Fibroblast of villous mesenchyme (primary cell): ENCODE measurements around the gene NPR2. TPM values are rescaled to one million over a fixed set of nuclear protein-coding genes. Genes with fewer than 3 reads are reported as not detected.

ENCODE experiments used
- DNase-seq: peaks from one replicate; pipeline ENCODE4 v3.0.0-alpha.2; 2010; ENCODE audit warnings: low read depth
- H3K4me3 ChIP-seq: 2 replicates; pipeline ENCODE4 v1.5.1; 2011; ENCODE audit warnings: low read depth, mild to moderate bottlenecking, low read length
- CTCF ChIP-seq: IDR thresholded peaks from 2 replicates; pipeline ENCODE4 v1.5.1; 2012; ENCODE audit warnings: low read depth, mild to moderate bottlenecking, low read length; ENCODE audit not compliant: insufficient read depth
- total RNA-seq: library from RNA; depleted of rRNA; stranded (reverse); fragments of >200 nt; gene quantifications from 2 replicates; pipeline ENCODE4 v1.2.3, GENCODE V29; 2012

The NPR2 gene
- total RNA-seq, 1 donor, result 19.9 TPM

DNA sequence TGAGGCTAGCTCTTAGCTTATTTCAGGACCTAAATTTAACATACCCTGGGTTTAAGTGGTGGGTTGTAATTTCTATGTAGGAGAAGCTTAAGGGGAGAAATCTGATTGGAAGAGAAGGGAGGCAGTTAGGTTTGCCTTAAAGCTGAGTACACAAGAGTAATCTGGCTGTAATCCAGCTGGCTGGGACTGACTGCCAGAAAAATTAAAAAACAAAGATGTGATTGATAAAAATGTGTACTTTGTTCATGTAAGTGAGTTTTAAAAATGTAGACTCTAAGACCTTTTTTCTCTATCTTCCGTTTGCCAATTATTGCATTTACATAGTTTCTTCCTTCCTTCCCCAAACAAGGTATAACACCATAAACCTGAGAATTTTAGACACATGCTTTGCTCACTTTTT, 19.9 kb upstream of the NPR2 start:
- no peak for TF ChIP-seq CTCF
- no peak overlapping the region for H3K4me3 ChIP-seq
- DNase-seq, result peak; percentile 30

DNA sequence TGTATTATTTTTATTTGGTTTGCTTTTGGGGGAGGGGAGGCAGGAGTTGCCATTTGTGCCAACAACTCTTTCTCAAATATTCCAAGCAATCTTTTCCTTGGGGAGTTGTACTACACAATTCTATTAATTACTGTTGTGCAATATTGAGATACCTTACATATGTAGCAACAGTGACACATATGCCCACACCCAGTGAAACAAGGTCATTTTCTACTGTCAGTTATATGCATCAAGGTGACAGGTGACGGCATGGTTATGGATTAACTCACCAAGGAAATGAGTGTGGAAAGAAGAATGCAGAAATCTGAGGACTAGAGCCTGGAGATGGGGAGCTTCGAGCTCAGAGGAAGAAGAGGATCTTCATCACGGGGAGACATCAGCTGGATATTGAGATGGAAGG, 19.4 kb upstream of the NPR2 start:
- no peak overlapping the region for H3K4me3 ChIP-seq
- no peak for TF ChIP-seq CTCF
- DNase-seq, result no peak

DNA sequence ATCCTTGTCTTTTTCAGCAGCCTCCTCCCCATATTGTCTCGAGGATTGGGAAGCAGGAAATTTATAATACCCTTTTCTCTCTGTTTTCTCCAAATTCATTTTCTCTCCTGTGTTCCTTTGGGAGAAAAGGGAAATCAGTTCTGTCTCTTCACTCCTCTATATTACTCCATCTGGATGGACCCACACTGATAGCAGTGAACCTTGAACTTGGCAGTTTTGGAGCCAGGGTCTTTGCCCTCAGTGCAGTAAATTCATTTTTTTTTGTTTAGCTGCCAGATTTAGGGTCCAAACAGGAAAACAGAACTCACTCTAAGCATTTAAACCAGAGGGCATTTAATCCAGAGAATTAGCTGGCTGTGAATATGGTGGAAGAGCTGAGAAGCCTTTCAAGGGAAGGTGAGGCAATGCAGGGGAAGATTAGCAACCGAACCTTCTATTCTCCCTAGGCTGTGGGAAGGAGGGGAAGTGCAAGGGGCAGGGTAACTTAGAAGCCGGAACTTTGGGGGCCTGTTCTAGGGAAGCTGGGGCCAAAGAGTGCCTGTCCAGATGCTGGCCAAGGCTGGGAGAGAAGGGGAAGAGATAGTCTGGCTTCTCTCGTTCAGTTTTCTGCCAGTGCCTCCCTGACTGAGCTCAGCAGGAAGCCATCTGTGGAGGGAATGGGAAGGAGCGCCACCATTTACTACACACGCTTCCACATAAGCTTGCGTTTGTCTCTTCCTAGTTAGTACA, 16.3 kb upstream of the NPR2 start:
- DNase-seq, result no peak
- TF ChIP-seq CTCF, result no peak
- H3K4me3 ChIP-seq, result no peak overlapping the region

GRCh38 chr9:35776018-35776417, 15.4 kb upstream of the NPR2 start:
- no peak for DNase-seq
- no peak overlapping the region for H3K4me3 ChIP-seq
- no peak for TF ChIP-seq CTCF

- no peak overlapping the region for H3K4me3 ChIP-seq
- no peak for TF ChIP-seq CTCF
- no peak for DNase-seq
Measured at GRCh38 chr9:35778496-35778895, 12.9 kb upstream of the NPR2 start.

DNA sequence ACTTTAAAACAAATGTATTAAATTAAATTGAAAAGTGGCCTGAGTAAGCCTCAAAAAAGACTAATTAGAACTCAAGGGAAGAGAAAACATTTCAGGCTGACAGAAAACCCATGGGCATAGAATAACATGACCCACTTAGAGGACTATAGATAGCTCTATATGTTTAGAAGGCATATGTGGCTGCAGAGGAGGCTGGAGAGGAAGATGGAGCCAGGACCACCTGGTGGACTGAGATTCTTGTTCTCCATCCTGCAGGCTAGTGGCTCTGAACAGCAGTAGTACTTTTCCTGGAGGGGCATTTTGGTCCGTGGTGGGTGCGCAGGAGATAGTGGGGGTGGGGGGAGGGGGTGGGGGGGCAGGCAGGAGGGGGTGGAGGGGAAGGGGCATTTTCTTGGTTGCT, 10.3 kb upstream of the NPR2 start:
- DNase-seq, result no peak
- no peak overlapping the region for H3K4me3 ChIP-seq
- TF ChIP-seq CTCF, result no peak

- no peak for TF ChIP-seq CTCF
- no peak overlapping the region for H3K4me3 ChIP-seq
- no peak for DNase-seq
Measured at GRCh38 chr9:35783418-35783817, 8.0 kb upstream of the NPR2 start.
